ENCODE data around the gene FNDC3A. TPM values are rescaled to one million over a fixed set of nuclear protein-coding genes. Genes with fewer than 3 reads are reported as not detected.
"Not testable (repeated sequence)": the region's sequence is repeated elsewhere in the genome, so short reads cannot be mapped to it uniquely, and the experiment has no call there.

Gene FNDC3A
- total and polyA plus RNA-seq, 4 donors = 25.2 to 89.5 (median 32.1) TPM

GRCh38 chr13:49146950-49147355 is 171.2 kb downstream of the FNDC3A start (continued):
- TF ChIP-seq ATF3 (IDR thresholded peaks at IDR 0.05) (no peak), MAX (IDR thresholded peaks at IDR 0.05) (no peak), HNF4A (conservative IDR thresholded peaks at IDR 0.05) (no peak), RXRA (IDR thresholded peaks at IDR 0.05) (no peak)

GRCh38 chr13:49148405-49148804 is 172.7 kb downstream of the FNDC3A start:
- Histone ChIP-seq H3K9me3 (ENCODE audit: control insufficient read depth in 4 of 4, low read length in 3 of 4) (no peaks in the 10 kb centered on the region), H3K36me3 (ENCODE audit: control insufficient read depth in 4 of 4, insufficient read depth in 3 of 4, low read depth in 1 of 4, low read length in 3 of 4) (peaks cover 3 to 24% (median 13%) of the 10 kb centered on the region in 4 donors), H3K4me3 (ENCODE audit: low read depth in 1 of 3, low read length in 3 of 3) (no peak overlapping the region), H3K27ac (ENCODE audit: low read depth in 1 of 2, low read length in 2 of 2) (no peak overlapping the region), H3K9ac (ENCODE audit: low read depth in 1 of 2, low read length in 2 of 2) (no peak overlapping the region), H3K27me3 (ENCODE audit: control insufficient read depth in 4 of 4, insufficient read depth in 4 of 4, low read length in 3 of 4) (no peaks in the 10 kb centered on the region), H3K4me1 (ENCODE audit: control insufficient read depth in 4 of 4, insufficient read depth in 4 of 4, low read length in 3 of 4) (peaks cover 4 to 10% (median 5%) of the 10 kb centered on the region in 4 donors)
- no peak for DNase-seq (ENCODE audit: low spot score)
- WGBS = 100% methylated on average over 1 of the region's 1 CpG
- TF ChIP-seq CTCF (IDR thresholded peaks at IDR 0.05; ENCODE audit: low read depth, low read length, missing input control) (no peak), MAX (IDR thresholded peaks at IDR 0.05) (no peak), EGR1 (IDR thresholded peaks at IDR 0.05; ENCODE audit: low read depth in 2 of 2) (no peak), HNF4A (conservative IDR thresholded peaks at IDR 0.05) (no peak), GABPA (IDR thresholded peaks at IDR 0.05 in 1 of 2, conservative IDR thresholded peaks at IDR 0.05 in 1 of 2) (no peak), FOXA1 (IDR thresholded peaks at IDR 0.05) (no peak), RAD21 (IDR thresholded peaks at IDR 0.05) (no peak), REST (IDR thresholded peaks at IDR 0.05) (no peak), SP1 (IDR thresholded peaks at IDR 0.05) (no peak), NR2F2 (IDR thresholded peaks at IDR 0.05) (no peak), YY1 (IDR thresholded peaks at IDR 0.05) (no peak), TAF1 (conservative IDR thresholded peaks at IDR 0.05) (no peak), JUND (IDR thresholded peaks at IDR 0.05) (no peak), HNF4G (IDR thresholded peaks at IDR 0.05) (no peak), ATF3 (IDR thresholded peaks at IDR 0.05) (no peak), ZBTB33 (IDR thresholded peaks at IDR 0.05) (no peak), FOXA2 (IDR thresholded peaks at IDR 0.05) (no peak)

GRCh38 chr13:49157955-49158584 is 182.4 kb downstream of the FNDC3A start:
- not testable (repeated sequence) for H3K27ac ChIP-seq (ENCODE audit: low read depth in 1 of 2, low read length in 2 of 2); H3K4me3 ChIP-seq (ENCODE audit: low read depth in 1 of 3, low read length in 3 of 3); H3K27me3 ChIP-seq (ENCODE audit: control insufficient read depth in 4 of 4, insufficient read depth in 4 of 4, low read length in 3 of 4); H3K9ac ChIP-seq (ENCODE audit: low read depth in 1 of 2, low read length in 2 of 2); H3K36me3 ChIP-seq (ENCODE audit: control insufficient read depth in 4 of 4, insufficient read depth in 3 of 4, low read depth in 1 of 4, low read length in 3 of 4); H3K4me1 ChIP-seq (ENCODE audit: control insufficient read depth in 4 of 4, insufficient read depth in 4 of 4, low read length in 3 of 4); H3K9me3 ChIP-seq (ENCODE audit: control insufficient read depth in 4 of 4, low read length in 3 of 4); DNase-seq (ENCODE audit: low spot score)
- 95% methylated on average over 35 of the region's 35 CpGs for WGBS

GRCh38 chr13:49163162-49163561 is 187.4 kb downstream of the FNDC3A start:
- not testable (repeated sequence) for DNase-seq (ENCODE audit: low spot score)
- 98% methylated on average over 8 of the region's 8 CpGs for WGBS

More at GRCh38 chr13:49163162-49163561, 187.4 kb downstream of the FNDC3A start:
- not testable (repeated sequence) for H3K9me3 ChIP-seq (ENCODE audit: control insufficient read depth in 4 of 4, low read length in 3 of 4); H3K4me1 ChIP-seq (ENCODE audit: control insufficient read depth in 4 of 4, insufficient read depth in 4 of 4, low read length in 3 of 4); H3K4me3 ChIP-seq (ENCODE audit: low read depth in 1 of 3, low read length in 3 of 3); H3K9ac ChIP-seq (ENCODE audit: low read depth in 1 of 2, low read length in 2 of 2); H3K27ac ChIP-seq (ENCODE audit: low read depth in 1 of 2, low read length in 2 of 2); H3K27me3 ChIP-seq (ENCODE audit: control insufficient read depth in 4 of 4, insufficient read depth in 4 of 4, low read length in 3 of 4)
- H3K36me3 ChIP-seq (ENCODE audit: control insufficient read depth in 4 of 4, insufficient read depth in 3 of 4, low read depth in 1 of 4, low read length in 3 of 4) = peaks cover 6 to 17% (median 10%) of the 10 kb centered on the region in 4 donors
